Activated CD4-positive, CD25-positive, alpha-beta regulatory T cell treated with anti-CD3 and anti-CD28 coated beads, Interleukin-2, amount 50 U/mL, for 72 hours (primary cell): ENCODE results near the gene PHGDH.
"Not testable (repeated sequence)": the region's sequence is repeated elsewhere in the genome, so short reads cannot be mapped to it uniquely, and the experiment has no call there.

ENCODE experiments used
- DNase-seq: peaks from one replicate; pipeline ENCODE4 v3.0.0; 2021

PHGDH gene

GRCh38 chr1:119767486-119767885, 55.8 kb downstream of the PHGDH start:
- no peak for DNase-seq

- no peak for DNase-seq
These were observed 57.0 kb downstream of the PHGDH start, which contains the start of gene HMGCS2 for GRCh38 chr1:119768778-119769177. Gene HMGCS2 (minus strand): TSS chr1:119768905. CDS start chr1:119768844, 61 bp downstream.

GRCh38 chr1:119771016-119771415, 59.3 kb downstream of the PHGDH start:
- DNase-seq, result no peak

DNA sequence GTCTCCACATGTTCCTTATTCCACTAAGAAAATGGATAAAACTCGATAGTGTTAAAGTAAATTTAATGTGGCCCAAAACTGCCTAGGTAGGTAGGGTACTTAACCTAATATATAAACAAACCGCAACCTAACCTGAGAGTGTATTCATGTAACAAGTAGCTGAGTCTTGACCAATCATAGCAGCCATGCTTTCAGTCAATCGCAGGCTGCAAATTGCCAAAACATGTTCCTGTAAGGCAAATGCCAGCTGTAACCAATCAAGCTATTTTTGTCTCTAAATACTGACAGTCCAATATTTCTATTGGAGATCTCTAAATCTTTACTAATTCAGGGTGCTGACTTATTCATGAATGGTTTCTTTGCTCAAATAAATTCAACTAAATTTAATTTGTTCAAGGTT, 60.0 kb downstream of the PHGDH start:
- DNase-seq, result no peak

DNA sequence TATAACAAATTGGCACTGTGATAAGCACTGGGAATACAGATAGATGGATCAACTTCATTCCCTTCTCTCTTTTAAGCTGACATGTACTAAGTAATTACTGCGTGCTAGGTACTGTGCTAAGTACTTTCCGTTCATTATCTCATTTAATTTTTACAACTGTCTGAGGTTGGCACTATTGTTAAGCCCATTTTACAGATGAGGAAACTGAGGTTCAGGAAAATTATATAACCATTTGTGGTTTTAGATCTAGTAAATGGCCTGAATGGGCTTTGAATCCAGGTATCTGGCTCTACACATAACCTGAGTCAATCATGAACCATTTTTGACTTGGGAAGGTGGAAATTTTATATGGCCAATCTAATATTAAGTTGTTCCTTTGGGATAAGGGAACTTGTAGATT, 60.6 kb downstream of the PHGDH start:
- no peak for DNase-seq

DNA sequence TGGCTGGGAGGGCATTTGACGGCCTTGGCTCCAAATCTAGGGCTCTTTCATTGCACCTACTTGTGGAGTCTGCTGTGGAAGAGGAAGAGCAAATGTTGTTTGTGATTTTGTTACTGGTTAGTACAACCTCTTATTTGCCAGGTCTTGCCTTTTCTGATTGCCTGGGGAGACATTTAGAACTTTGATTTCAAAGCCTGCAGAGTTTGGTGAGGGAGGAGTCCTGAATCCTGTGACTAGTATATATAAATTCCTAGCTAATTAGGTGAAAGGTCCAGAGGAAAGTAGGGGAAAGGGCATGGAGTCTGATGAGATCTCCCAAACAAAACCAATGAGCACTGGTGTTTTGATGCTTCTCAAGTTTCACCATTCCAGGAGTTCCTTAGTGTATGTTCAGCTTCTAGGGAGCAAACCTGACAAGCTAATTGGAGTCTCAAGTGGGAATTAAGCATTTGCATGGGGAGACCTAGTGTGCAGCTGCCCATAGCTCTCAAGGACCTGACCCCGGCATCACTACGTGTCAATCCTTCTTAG, 62.0 kb downstream of the PHGDH start:
- no peak for DNase-seq

- no peak for DNase-seq
These were observed 63.2 kb downstream of the PHGDH start for GRCh38 chr1:119774746-119775490.

DNA sequence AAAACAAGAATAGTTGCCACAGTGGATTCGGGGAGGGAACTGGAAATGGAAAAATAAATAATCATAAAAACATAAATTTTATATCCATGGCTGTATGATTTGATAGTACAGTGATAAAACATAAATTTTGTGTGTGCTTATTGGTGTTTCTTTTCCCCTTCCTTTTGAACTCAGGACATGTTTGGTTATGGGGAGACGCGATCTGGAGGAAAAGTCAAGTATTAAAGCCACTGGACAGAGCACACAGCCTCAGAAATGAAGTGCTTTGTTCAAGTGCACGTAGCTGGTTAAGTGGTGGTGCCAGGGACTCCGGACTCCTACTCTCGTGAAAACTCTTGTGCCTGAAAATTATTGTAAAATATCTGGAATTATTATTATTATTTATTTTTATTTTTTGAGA, 66.6 kb downstream of the PHGDH start:
- no peak for DNase-seq

DNA sequence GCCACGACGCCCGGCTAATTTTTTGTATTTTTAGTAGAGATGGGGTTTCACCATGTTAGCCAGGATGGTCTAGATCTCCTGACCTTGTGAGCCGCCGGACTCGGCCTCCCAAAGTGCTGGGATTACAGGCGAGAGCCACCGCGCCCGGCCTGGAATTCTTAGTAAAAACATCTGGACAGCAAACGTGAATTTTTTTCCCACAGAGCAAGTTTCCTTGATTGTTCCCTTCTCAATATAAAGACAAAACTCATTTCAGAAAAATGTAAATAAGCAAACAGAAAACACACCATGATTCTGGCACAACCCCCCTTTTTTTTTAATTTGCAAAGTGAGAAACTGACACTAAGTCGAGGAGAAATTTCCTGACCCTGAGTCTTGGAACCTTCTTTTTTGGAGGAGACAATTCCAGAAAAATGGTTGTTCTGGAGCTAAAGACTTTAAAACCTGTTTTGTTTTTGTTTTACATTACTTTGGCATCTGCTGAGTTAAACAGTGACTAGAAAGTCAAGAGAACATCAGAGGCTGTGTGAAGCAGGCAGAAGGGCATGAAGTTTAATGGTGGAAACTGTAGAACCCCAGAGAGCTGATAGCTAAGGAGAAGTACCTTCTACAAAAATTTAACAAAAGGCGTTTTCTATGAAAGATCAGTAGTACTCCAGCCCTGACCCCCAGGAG, 67.3 kb downstream of the PHGDH start:
- DNase-seq, result no peak

DNA sequence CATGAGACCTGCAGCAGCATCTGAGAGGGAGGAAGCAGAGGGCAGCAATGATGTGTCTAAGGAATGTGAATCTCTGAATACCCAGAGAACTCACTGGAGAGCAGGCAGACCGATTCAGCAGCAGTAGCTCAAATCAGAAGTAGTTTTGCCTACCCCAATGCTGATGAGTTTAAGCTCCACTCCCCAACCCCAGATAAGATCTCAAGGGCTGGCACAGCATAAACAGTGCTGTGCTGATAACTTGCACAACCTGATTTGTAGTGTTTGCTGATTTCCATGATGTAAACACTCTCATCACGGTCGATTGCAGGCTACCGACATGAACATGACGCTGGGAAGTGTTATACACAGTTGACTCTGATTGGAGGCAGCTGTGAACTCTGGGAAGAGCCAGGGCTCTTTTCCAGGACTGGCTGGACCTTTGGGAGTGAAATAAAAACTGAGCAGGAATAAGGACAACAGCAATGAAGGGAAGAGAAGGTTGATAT, 68.2 kb downstream of the PHGDH start:
- no peak for DNase-seq

DNA sequence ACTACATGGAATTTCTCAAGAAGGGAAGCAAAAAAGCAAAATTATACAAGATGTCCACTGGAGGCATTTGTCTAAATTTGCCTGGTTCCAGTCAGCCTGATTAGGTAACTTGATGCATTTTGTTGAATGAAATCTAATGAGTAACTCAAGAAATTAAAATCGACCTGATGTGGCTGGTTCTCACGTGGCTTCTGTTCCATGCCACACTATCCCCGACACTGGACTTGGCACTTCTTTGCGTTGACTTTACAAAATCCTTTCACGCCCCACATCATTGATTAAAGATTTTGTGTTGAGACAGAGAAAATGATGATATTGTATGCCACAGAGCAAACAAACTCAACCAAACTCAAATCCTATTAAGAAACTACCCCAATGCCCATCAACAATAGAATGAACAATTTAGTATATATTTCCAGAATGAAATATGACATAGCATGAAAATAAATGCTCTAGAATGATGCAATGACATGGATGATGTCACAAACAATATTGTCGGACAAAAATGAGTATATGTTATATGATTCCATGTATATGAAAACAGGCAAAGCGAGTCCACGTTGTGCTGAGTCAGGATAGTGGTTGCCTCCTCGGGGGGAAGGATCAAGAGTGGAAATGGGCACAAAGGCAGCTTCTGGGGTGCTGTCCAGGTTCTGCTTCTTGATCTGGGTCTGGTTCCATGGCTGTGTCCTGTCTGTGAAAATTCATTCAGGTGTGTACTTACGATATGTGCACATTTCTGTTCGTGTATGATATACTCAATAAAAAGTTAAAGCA, 69.9 kb downstream of the PHGDH start:
- DNase-seq, result no peak

GRCh38 chr1:119782631-119783325, 71.0 kb downstream of the PHGDH start:
- DNase-seq, result no peak

DNA sequence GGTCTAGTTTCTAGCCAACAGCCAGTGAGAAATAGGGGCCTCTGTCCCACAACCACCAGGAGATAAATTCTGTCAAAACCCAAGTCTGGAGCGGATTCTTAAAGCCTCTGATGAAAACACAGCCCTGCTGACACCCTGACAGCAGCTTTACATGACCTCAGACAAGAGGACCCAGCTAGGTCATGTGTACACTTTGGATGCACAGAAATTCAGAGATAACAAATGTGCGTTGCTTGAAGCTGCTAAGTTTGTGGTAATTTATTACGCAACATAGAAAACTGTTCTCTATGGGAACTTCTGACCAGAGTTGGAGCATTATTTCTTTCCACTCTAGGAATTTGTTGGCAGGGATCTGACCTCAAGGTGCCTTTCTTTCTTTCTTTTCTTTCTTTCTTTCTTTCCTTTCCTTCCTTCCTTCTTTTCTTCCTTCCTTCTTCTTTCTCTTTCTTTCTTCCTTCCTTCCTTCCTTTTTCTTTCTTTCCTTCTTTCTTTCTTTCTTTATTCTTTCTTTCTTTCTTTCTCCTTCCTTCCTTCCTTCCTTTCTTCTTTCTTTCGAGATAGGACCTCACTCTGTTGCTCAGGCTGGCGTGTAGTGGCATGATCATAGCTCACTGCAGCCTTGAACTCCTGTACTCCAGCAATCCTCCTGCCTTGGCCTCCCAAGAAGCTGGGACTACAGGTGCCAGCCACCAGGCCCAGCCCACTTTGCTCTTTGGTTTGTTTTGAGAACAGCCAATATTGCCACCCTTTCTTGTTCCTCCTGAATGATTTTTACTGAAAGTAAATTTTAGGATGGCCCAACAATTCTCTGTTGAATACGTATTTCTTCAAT, 71.8 kb downstream of the PHGDH start:
- DNase-seq, result no peak

- DNase-seq, result no peak
These were observed 72.6 kb downstream of the PHGDH start for GRCh38 chr1:119784191-119784781.

GRCh38 chr1:119786046-119786445, 74.3 kb downstream of the PHGDH start:
- not testable (repeated sequence) for DNase-seq

DNA sequence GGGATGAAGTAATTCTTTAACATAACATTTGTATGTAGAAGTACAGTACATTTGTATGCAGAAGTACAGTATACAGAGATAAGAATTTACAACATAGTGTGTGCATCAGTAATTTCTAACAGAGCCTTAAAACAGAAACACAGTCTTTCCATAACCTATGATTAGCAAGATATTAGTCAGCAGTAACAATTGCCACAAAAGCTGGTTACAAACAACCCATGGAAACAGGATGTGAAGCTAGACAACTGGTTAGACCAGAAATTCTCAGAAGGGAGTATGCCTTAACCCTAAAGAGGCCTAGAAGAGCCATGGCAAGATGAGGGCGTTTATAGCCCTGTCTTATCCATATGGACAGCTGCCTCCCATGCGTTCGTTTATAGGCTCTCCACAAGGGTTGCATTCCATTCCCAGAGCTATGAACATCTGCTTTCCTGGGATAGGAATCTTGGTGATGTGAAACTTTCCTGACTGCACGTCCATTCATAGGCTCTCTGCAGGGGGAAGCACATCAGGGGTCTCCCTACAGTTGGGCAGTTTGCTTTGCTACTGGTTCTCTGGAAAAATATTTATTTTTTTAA, 74.8 kb downstream of the PHGDH start:
- DNase-seq, result not testable (repeated sequence)

GRCh38 chr1:119787776-119788175, 76.0 kb downstream of the PHGDH start:
- no peak for DNase-seq

GRCh38 chr1:119790451-119791198, 78.9 kb downstream of the PHGDH start:
- DNase-seq, result no peak

GRCh38 chr1:119791377-119791776, 79.6 kb downstream of the PHGDH start:
- no peak for DNase-seq
